Measurements from ENCODE around the gene PASK. TPM values are rescaled to one million over a fixed set of nuclear protein-coding genes. Genes with fewer than 3 reads are reported as not detected.

The PASK gene
- polyA plus RNA-seq, 5 donors: 18.3 to 25.0 (median 21.2) TPM

GRCh38 chr2:241149675-241149924 lies 328 bp upstream of the PASK start:
- no peak for DNase-seq

DNA sequence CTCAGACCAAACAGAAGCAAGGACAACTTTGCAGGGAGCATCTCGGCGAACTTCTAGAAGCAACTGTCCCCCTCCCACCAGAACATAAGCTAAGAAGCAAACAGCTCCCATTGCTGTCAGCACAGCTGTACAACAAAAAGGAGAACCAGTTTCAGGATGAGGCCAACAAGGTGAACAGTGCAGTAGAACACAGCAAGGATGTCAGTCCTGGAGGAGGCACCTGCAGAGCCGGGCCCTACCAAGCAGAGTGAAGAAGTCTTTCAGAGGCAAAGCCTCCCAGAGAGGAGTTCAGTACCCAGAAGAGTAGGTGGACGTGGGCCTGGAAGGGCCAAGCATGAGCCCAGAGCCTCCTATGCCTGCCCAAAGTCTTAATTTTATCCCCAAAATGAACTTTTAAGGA lies 1.0 kb downstream of the PASK start:
- no peak for DNase-seq

- DNase-seq: no peak
Observed at GRCh38 chr2:241147336-241147735, 1.9 kb downstream of the PASK start.

DNA sequence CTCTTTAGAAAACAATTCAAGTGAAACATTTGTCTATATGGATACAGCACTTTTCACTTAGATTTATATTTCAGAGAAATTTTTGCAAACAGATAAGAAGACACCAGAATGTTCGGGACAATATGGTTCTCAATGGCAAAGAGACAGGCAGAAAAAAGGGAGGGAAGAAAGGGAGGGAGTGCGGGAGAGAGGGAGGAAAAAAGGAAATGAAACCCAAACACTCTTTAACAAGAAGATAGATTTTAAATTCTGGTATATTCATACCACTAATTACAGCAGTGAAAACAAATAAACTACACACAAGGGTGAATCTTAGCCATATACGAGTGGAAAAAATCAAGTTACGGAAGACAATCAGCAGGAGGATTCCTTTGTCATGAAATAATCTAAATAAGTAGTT lies 3.0 kb downstream of the PASK start:
- DNase-seq: no peak

GRCh38 chr2:241142593-241142992 lies 6.7 kb downstream of the PASK start:
- no peak for DNase-seq

GRCh38 chr2:241142063-241142462 lies 7.2 kb downstream of the PASK start:
- DNase-seq: no peak

DNA sequence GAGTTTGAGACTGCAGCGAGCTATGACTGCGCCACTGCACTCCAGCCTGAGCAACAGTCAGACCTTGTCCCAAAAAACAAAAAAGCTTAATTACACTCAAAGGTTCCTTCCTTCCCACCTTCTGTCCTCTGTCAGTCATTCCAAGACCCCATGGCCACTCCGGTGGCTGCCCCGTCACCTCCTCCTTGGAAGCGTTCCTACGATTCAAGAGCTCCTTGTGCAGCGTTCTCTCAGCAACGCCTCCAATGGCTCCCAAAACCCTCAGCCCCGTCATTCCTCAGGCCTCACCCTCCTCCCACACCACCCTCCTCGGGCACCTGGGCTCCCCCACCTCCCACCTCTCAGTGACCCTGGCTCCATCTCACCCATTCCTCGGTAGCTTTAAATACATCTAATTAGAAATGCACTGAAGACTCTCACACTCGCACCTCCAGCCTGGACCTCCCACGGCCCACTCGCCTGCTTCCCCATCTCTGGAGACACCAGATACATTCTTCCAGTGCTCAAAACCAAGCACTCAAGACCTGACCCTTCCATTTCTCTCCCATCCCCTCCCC lies 8.0 kb downstream of the PASK start:
- no peak for DNase-seq

DNA sequence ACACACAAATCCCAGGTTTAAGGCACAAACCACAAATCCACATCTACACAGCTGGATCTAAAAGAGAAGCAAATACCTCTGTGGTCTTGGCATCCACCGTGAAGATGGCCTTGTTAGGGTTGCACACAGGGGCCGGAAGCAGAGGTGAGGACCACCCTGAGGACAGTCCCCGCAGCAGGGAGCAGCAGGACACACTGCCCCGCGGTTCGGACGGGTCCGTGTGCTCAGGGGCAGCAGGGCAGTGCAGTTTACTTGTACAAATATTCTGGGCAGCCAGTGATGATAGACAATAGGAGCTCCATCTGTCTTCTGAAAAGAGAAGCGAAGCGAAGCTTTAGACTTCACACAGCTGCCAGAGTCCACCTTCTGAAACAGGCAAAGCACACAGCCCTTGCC lies 8.8 kb downstream of the PASK start:
- DNase-seq: no peak

- DNase-seq: no peak
Observed at GRCh38 chr2:241139531-241140444, 9.5 kb downstream of the PASK start.

DNA sequence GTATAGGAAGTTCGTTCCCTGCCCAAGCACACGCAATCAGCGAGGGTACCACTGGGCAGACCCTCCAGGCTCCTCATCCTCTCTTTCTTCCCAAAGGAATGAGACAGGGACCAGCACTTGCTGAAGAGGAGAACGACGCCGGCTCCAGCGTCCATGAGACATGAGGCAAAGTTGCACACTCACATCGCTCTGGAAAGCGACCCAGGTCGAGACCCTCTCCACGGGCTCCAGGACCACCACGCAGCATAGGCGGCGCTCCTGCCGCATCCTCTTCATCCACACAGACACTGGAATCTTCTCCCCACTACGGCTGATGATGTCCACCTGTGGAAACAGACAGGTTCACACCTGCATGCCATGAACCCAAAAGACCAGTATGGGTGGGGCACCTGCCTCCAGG lies 10.8 kb downstream of the PASK start:
- DNase-seq: no peak

DNA sequence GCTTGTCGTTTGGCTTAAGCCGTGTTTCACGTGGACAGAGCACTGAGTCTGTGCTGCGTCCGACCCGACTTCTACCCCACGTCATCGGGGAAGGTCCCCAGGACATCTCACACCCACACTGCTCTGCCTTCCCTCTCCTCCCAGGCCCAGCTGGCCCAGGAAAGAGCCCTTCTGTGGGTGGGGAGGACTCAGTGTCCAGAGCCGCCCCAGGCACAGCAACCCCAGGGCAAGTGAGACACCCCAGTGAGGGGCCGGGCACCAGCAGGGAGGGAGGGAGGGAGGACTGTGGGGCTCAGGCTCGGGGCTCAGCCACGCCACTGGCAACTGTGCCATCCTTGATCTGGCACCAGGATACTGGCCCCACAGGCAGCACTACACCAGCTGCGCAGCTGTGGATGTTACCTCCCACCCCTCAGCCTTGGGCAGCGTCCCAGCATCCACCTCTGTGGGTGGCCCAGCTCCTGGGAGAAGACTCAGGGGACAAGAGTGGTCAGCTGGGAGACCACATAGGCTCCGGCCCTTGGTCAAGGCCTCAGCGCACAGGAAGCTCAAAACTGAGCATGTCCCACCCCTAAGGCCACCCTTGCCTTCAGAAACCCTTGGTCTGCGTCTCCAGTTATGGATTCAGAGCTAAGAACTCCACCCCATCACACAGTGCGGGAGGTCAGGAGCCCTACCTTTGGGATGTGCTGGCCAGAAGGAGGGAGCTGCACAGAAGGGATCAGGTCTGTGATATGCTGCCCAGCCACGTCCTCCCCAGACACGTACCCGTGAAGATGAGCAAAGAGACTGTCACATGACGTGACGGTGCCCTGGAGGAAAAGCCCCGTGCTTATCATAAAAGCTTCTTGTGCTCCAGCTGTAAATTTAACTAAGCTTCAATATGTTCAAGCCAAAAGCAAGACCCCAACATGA lies 11.7 kb downstream of the PASK start:
- no peak for DNase-seq

GRCh38 chr2:241136661-241137260 lies 12.5 kb downstream of the PASK start:
- no peak for DNase-seq

GRCh38 chr2:241136191-241136590 lies 13.1 kb downstream of the PASK start:
- no peak for DNase-seq

DNA sequence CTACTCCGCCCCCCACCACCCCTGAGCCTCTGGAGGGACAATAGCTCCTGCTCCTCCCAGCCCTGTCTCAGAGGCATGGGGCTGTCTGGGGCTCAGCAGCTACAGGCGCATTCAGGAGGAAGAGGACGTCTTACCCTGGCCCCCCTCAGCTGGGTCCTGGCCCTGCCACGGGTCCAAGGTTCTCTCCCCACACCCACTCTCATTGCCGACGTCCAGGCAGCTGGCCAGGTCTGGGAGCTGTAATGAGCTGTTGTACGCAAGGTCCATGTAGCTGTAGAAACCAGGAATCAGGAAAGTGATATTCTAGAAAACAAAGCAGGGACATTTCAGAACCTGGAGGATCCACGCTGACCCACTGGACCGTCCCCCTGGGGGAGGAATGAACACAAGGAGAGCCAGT lies 13.5 kb downstream of the PASK start:
- DNase-seq: peak in 1 of 2 donors; percentile 24

GRCh38 chr2:241134711-241135110 lies 14.6 kb downstream of the PASK start:
- DNase-seq: no peak

DNA sequence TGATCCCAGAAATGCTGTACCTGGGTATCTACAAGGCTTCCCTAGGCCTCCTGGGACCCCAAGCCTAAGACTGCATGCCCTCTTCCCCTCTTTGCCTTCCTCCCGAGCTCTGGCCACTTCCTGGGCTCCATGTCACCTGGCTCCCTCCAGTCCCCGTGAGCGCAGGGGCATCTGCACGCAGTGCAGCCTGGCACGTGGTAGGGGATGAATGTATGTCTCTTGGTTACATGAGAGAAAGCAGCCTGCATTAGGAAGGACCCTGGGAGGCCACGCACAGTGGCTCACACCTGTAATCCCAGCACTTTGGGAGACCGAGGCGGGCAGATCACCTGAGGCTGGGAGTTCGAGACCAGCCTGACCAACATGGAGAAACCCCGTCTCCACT lies 15.8 kb downstream of the PASK start:
- no peak for DNase-seq

DNA sequence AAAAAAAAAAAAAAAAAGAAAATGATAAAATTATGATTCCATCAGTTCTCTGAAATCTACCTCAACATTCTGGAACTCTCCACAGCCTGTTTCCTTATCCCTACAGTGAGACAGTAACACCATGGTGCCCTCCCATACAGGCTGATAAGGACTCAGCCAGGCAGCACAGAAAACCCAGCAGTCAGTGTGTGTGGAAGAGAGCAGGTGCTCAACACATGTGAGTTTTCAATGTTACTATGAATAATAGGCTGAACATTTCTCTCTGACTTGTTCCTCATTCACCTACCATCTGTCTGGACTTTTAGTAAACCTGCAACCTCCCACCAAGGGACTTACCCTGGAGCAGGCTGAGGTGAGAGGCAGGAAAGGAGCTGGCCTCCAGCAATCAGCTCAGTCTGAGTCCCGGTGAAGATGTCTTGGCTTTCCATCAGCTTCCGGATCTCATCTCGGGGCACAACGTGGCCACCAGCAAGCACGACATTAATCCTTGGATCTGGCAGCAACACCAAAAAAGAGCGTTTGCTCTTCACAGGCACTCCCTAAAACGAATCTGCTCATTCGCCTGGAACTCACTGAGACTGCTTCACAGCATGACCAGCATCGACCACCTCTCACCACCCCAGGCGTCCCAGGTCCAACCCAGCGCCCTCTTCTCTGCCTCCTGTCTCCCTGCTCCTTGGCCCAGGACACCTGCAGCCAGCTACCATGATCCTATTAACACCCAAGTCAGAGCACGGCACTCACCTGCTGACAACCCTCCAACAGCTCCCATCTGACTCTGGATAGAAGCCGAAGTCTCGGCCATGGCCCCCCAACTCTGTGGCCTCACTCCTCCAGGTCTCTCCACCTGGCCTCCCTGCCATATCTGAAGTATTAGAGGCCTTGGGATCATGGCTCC lies 16.5 kb downstream of the PASK start:
- no peak for DNase-seq

DNA sequence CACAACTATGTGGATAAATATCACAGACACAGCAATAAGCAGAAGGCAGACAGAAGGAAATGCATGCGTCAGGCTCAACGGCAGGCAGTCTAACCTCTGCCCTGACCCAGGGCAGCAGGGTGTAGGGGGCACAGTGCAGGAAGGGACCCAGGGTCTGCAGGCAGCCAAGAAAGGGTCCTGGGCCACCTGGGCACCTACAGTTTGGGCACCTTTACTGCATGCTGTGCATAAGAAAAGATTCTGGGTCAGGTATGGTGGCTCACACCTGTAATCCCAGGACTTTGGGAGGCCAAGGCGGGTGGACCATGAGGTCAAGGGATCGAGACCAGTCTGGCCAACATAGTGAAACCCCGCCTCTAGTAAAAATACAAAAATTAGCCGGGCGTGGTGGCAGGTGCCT lies 17.7 kb downstream of the PASK start:
- DNase-seq: no peak

DNA sequence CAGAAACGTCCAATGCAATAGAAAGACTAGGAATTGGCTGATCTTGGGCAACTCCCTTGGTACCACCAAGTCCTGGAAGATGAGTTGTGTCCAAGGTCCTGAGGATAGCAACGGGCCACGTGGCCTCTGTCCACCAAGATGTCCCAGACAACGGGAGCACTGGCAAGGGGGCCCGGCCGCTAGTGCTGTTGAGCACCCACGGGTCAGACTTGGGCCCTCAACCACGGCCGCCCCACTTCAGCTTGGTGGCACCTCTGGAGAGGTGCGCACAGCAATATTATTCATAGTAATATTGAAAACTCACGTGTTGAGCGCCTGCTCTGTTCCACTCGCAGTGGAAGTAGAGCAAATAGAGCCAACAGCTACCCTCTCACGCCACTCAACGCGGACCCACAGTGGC lies 19.0 kb downstream of the PASK start:
- DNase-seq: no peak

DNA sequence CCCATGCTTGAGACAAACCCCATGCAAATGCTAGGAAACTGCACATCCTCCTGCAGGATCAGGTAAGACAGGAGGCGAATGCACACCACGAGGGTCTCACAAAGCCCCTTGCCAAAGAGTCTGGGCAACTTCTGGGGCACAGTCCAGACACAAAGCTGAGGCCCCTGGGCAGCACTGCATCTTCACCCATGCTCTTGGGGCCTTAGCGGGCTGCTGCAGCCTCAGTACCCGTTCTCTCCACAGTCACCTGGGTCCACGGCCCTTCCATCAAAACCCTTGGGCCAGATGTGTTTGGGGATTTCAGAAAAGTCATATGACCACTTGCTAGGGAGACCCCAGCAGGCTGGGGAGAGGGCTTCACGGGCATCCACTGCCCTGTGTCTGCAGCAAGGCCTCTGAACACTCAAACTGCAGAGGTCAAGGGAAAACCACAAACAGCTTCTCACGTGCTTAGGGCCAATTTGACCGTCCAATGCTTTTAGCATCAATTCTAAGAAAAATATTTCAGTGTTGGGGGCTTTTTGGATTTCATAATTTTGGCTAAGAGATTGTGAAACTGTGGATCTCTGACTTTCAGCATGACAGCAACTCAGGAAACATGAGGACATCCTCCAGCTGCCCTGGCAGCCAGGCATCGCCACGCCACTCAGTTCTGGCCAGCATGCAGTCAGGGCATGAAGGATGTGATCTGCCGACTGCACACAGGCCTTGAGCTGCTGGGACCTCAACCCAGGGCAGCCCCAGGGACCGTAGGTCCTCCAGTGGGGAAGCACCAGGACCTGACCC lies 20.0 kb downstream of the PASK start:
- DNase-seq: peak in 1 of 2 donors; percentile 1

DNA sequence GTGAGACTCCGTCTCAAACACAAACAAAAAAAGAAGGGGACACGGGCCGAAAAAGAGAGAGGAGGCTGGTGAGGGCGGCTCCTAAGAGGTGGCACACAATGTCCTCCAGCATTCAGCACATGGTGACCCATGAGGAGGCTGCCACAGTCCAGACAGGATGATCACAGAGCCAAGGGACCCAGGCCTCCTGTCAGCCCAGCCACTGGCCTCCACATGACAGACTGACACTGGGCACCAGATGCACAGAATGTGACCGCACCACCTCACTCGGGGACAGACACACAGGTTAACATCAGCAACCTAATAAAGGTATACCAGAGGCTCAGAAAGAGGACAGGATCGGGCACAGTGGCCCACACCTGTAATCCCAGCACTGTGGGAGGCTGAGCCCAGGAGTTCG lies 21.0 kb downstream of the PASK start:
- no peak for DNase-seq

Measured in right lung (tissue), 5 donors.